A549 (cell line): ENCODE results near the gene CHRNA4. TPM values are rescaled to one million over a fixed set of nuclear protein-coding genes. Genes with fewer than 3 reads are reported as not detected.
A peak's percentile ranks its signal among the peaks of the same experiment; 100 is the strongest.

ENCODE experiments used
- ATAC-seq, 2 experiments: fragments of 200-7000 bp in 1 of 2; fragments of >200 bp in 1 of 2; cut with Nextera tagmentation in 1 of 2; cut with Tn5 transposase in 1 of 2; 3 replicates each; pipeline versions ENCODE4 v1.8.0 to v1.9.1; 2018 to 2020; ENCODE audit warnings: mild to moderate bottlenecking in 1 of 2, moderate library complexity in 1 of 2
- CTCF ChIA-PET: fragments of 300-600 bp; sonication (Branson Sonifier 250); formaldehyde crosslinking; extraction: SDS; loops from one replicate; lab custom pipeline; 2021; ENCODE audit warnings: antibody characterized with exemption, inconsistent platforms; lab: Yijun Ruan, JAX
- POLR2A ChIA-PET: fragments of 350-600 bp; formaldehyde crosslinking; extraction: SDS; loops from one replicate; lab custom pipeline; 2021; ENCODE audit warnings: antibody characterized with exemption, inconsistent platforms; lab: Yijun Ruan, JAX
- DNase-seq, 2 experiments: peaks; one replicate each; pipeline versions ENCODE4 v3.0.0 to v3.0.0-alpha.2; 2011 to 2016; ENCODE audit warnings: low read depth in 1 of 2, low spot score in 1 of 2
- FAIRE-seq: peaks from 2 replicates; lab custom pipeline; 2011; peaks lifted over from hg19 to GRCh38; lab: Jason Lieb, UNC
- H3K27ac ChIP-seq, 2 experiments: fragments of >200 bp; sonication (Bioruptor Twin); formaldehyde crosslinking; 3 replicates each; pipeline ENCODE4 v1.5.1; 2016 to 2017
- H3K4me1 ChIP-seq: fragments of >200 bp; sonication (Bioruptor Twin); formaldehyde crosslinking; 3 replicates; pipeline ENCODE4 v1.6.1; 2016
- H3K4me2 ChIP-seq: fragments of >200 bp; sonication (Bioruptor Twin); formaldehyde crosslinking; 3 replicates; pipeline ENCODE4 v1.6.1; 2016
- H3K4me3 ChIP-seq: fragments of >200 bp; sonication (Bioruptor Twin); formaldehyde crosslinking; 3 replicates; pipeline ENCODE4 v1.5.1; 2016
- H3K9me3 ChIP-seq: fragments of >200 bp; sonication (Bioruptor Twin); formaldehyde crosslinking; 3 replicates; pipeline ENCODE4 v1.6.1; 2016
- BHLHE40 ChIP-seq: IDR thresholded peaks from 2 replicates; pipeline ENCODE4 v1.6.1; 2012; ENCODE audit warnings: low read depth, low read length, inconsistent platforms
- CBX2 ChIP-seq: fragments of 200-600 bp; sonication (generic); IDR thresholded peaks from 2 replicates; pipeline ENCODE4 v1.6.1; 2016; ENCODE audit warnings: low read depth, mild to moderate bottlenecking, borderline replicate concordance
- CHD2 ChIP-seq: fragments of 150-350 bp; IDR thresholded peaks from 2 replicates; pipeline ENCODE4 v1.6.1; 2014; ENCODE audit warnings: low read length; ENCODE audit not compliant: partially characterized antibody
- CHD4 ChIP-seq: fragments of 200-600 bp; sonication (generic); IDR thresholded peaks from 2 replicates; pipeline ENCODE4 v1.6.1; 2016; ENCODE audit warnings: antibody characterized with exemption, mild to moderate bottlenecking, borderline replicate concordance
- EHF ChIP-seq: fragments of 250-450 bp; sonication (Bioruptor Pico); IDR thresholded peaks from 2 replicates; pipeline ENCODE4 v1.5.0; 2020; ENCODE audit warnings: mild to moderate bottlenecking
- FOSB ChIP-seq: fragments of 250-450 bp; sonication (Bioruptor Pico); IDR thresholded peaks from 2 replicates; pipeline ENCODE4 v1.5.0; 2020; ENCODE audit warnings: mild to moderate bottlenecking, moderate library complexity
- FOSL2 ChIP-seq, 2 experiments: fragments of 450-650 bp in 1 of 2; fragments of >200 bp in 1 of 2; sonication (Bioruptor Twin) in 1 of 2; formaldehyde crosslinking; IDR thresholded peaks; 2 replicates each; pipeline versions ENCODE4 v1.5.0 to v1.6.1; 2016 to 2020; ENCODE audit warnings: mild to moderate bottlenecking in 1 of 2, moderate library complexity in 1 of 2
- HEYL ChIP-seq: fragments of 250-450 bp; sonication (Bioruptor Pico); IDR thresholded peaks from 2 replicates; pipeline ENCODE4 v1.8.0; 2021; ENCODE audit warnings: mild to moderate bottlenecking, moderate library complexity
- HOXA7 ChIP-seq: fragments of 250-450 bp; sonication (Bioruptor Pico); IDR thresholded peaks from 2 replicates; pipeline ENCODE4 v1.5.0; 2020; ENCODE audit warnings: mild to moderate bottlenecking, moderate library complexity
- HOXB13 ChIP-seq: fragments of 250-450 bp; sonication (Bioruptor Pico); IDR thresholded peaks from 2 replicates; pipeline ENCODE4 v1.5.0; 2020; ENCODE audit warnings: low read depth, mild to moderate bottlenecking, moderate library complexity
- HOXB5 ChIP-seq: fragments of 250-450 bp; sonication (Bioruptor Pico); IDR thresholded peaks from 2 replicates; pipeline ENCODE4 v1.5.0; 2020; ENCODE audit warnings: mild to moderate bottlenecking, moderate library complexity
- KDM1A ChIP-seq: fragments of 200-600 bp; sonication (generic); IDR thresholded peaks from 2 replicates; pipeline ENCODE4 v1.6.1; 2016; ENCODE audit warnings: low read depth, mild to moderate bottlenecking
- MAZ ChIP-seq: fragments of 150-350 bp; IDR thresholded peaks from 2 replicates; pipeline ENCODE4 v1.6.1; 2014; ENCODE audit warnings: antibody characterized with exemption, low read depth, low read length, borderline replicate concordance
- NPAS2 ChIP-seq: fragments of 250-450 bp; sonication (Bioruptor Pico); IDR thresholded peaks from 2 replicates; pipeline ENCODE4 v1.8.0; 2022; ENCODE audit warnings: mild to moderate bottlenecking, moderate library complexity, borderline replicate concordance
- NR3C1 ChIP-seq: fragments of >200 bp; sonication (Bioruptor Twin); formaldehyde crosslinking; IDR thresholded peaks from 3 replicates; pipeline ENCODE4 v1.6.1; 2017
- RAD21 ChIP-seq, 2 experiments: fragments of >200 bp in 1 of 2; sonication (Bioruptor Twin) in 1 of 2; formaldehyde crosslinking in 1 of 2; IDR thresholded peaks in 1 of 2; conservative IDR thresholded peaks in 1 of 2; 2 replicates in 1 of 2; 3 replicates in 1 of 2; pipeline ENCODE4 v1.6.1; 2012 to 2018; ENCODE audit warnings: inconsistent platforms in 1 of 2
- ZC3H11A ChIP-seq: fragments of 450-650 bp; IDR thresholded peaks from 2 replicates; pipeline ENCODE4 v1.6.1; 2014; ENCODE audit warnings: antibody characterized with exemption, mild to moderate bottlenecking
- ZNF302 ChIP-seq: fragments of 250-450 bp; sonication (Bioruptor Pico); IDR thresholded peaks from 2 replicates; pipeline ENCODE4 v1.9.0; 2021; ENCODE audit warnings: inconsistent platforms, mild to moderate bottlenecking, moderate library complexity
- WGBS: methylation state at CpG from one replicate; pipeline ENCODE4 v1.1.6; 2017; ENCODE audit errors: missing lambda C conversion rate; 5-methylcytosine and 5-hydroxymethylcytosine counted together
- polyA plus RNA-seq, 4 experiments: library from polyadenylated mRNA; depleted of rRNA in 3 of 4; stranded (reverse); fragments of >200 nt; fragmentation: RNase III in 1 of 4; extraction: RNeasy Plus Mini Kit Qiagen cat#74134 plus additional on column Dnase treatment in 1 of 4; gene quantifications; 2 replicates in 3 of 4; 3 replicates in 1 of 4; pipeline ENCODE4 v1.2.3, GENCODE V29; 2011 to 2017
- small RNA-seq, 6 experiments: library from RNA; depleted of rRNA; stranded (forward); fragments of <200 nt; gene quantifications; one replicate each; pipeline ENCODE3, GENCODE V24; 2012

CHRNA4 gene
- polyA plus RNA-seq, 2 of the 4 experiments (the other 2 are of a cell fraction), result 0.03 to 0.23 TPM

GRCh38 chr20:63293871-63294535 lies 67.1 kb downstream of the CHRNA4 start:
- Histone ChIP-seq H3K27ac (peak overlapping the region in 1 of 2 experiments; percentile 77; a peak in 2 of 6 replicates), H3K4me3 (no peak overlapping the region), H3K4me1 (peaks cover 23% of the 10 kb centered on the region; the same call in 2 of the 3 replicates), H3K9me3 (no peaks in the 10 kb centered on the region), H3K4me2 (no peak overlapping the region)
- no peak for DNase-seq
- ChIA-PET CTCF (interaction anchor here (0.8 to 30.4 kb wide), 7 partner anchors 13 to 238 kb away, joined by 3 to 401 read pairs (median 6); no protein-coding TSS in a partner anchor), POLR2A (no interaction called here)
- 88% methylated on average over 7 of the region's 22 CpGs for WGBS
- FAIRE-seq, result no peak
- no peak for TF ChIP-seq KDM1A
- TF ChIP-seq MAZ, result no peak
- no peak for TF ChIP-seq CBX2
- TF ChIP-seq HOXA7 (CRISPR knock-in tag), result no peak
- TF ChIP-seq ZC3H11A, result no peak
- TF ChIP-seq ZNF302 (CRISPR knock-in tag), result no peak
- no peak for TF ChIP-seq FOSL2 (IDR thresholded peaks at IDR 0.05)
- TF ChIP-seq FOSL2 (CRISPR knock-in tag; IDR thresholded peaks at IDR 0.05), result no peak
- no peak for TF ChIP-seq CHD4
- TF ChIP-seq NR3C1, result no peak
- no peak for TF ChIP-seq NPAS2 (CRISPR knock-in tag)
- no peak for TF ChIP-seq RAD21 (conservative IDR thresholded peaks at IDR 0.05 in 1 of 2, IDR thresholded peaks at IDR 0.05 in 1 of 2)
- no peak for TF ChIP-seq HOXB13 (CRISPR knock-in tag)
- TF ChIP-seq FOSB (CRISPR knock-in tag), result no peak
- TF ChIP-seq CHD2, result no peak
- TF ChIP-seq HOXB5, result no peak
- ATAC-seq, result no peak

GRCh38 chr20:63293456-63293855 lies 67.7 kb downstream of the CHRNA4 start:
- Histone ChIP-seq H3K9me3 (no peaks in the 10 kb centered on the region), H3K27ac (peak overlapping the region in 1 of 2 experiments; percentile 77; a peak in 2 of 6 replicates), H3K4me3 (no peak overlapping the region), H3K4me1 (peaks cover 23% of the 10 kb centered on the region; the same call in 2 of the 3 replicates), H3K4me2 (no peak overlapping the region)
- CTCF ChIA-PET, result interaction anchor here (2.1 to 30.4 kb wide), 3 partner anchors 13 to 68 kb away, joined by 7 to 401 read pairs (median 31); no protein-coding TSS in a partner anchor
- no peak for TF ChIP-seq HEYL (CRISPR knock-in tag)
- TF ChIP-seq EHF (CRISPR knock-in tag), result no peak
- TF ChIP-seq NPAS2 (CRISPR knock-in tag), result no peak
- TF ChIP-seq BHLHE40, result no peak
- DNase-seq (no peak), ATAC-seq (no peak), FAIRE-seq (no peak)
- 74% methylated on average over 7 of the region's 11 CpGs for WGBS
- POLR2A ChIA-PET, result no interaction called here

Small RNA genes lying within 50 kb of the gene (small RNA-seq; reads per million reads assigned to genes)
- gene RNU6-994P, result 0.16 to 7.6 (median 1.6) reads per million in 6 experiments

Other genes starting within 250 kb of the CHRNA4 start
- 31.4 and 31.8 TPM in 2 replicates for gene YTHDF1, start 145.2 kb downstream of the CHRNA4 start, polyA plus RNA-seq (2011; rRNA removed)
- 33.4 to 37.9 TPM (median 37.8 TPM) in 3 replicates for gene YTHDF1, start 145.2 kb downstream of the CHRNA4 start, polyA plus RNA-seq (2017; fragmentation: RNase III; extraction: RNeasy Plus Mini Kit Qiagen cat#74134 plus additional on column Dnase treatment)
- 0.63 and 0.81 TPM in 2 replicates for gene BIRC7, start 125.4 kb downstream of the CHRNA4 start, polyA plus RNA-seq (2011; rRNA removed)
- gene BIRC7, start 125.4 kb downstream of the CHRNA4 start, polyA plus RNA-seq (2017; fragmentation: RNase III; extraction: RNeasy Plus Mini Kit Qiagen cat#74134 plus additional on column Dnase treatment), result 3.2 to 4.9 TPM (median 4.9 TPM) in 3 replicates
- gene NKAIN4, start 106.9 kb downstream of the CHRNA4 start, polyA plus RNA-seq (2011; rRNA removed), result 5.8 and 6.4 TPM in 2 replicates
- 6.3 to 9.7 TPM (median 8.4 TPM) in 3 replicates for gene NKAIN4, start 106.9 kb downstream of the CHRNA4 start, polyA plus RNA-seq (2017; fragmentation: RNase III; extraction: RNeasy Plus Mini Kit Qiagen cat#74134 plus additional on column Dnase treatment)
- 41.0 and 43.5 TPM in 2 replicates for gene ARFGAP1, start 88.5 kb downstream of the CHRNA4 start, polyA plus RNA-seq (2011; rRNA removed)
- 89.4 to 106 TPM (median 102 TPM) in 3 replicates for gene ARFGAP1, start 88.5 kb downstream of the CHRNA4 start, polyA plus RNA-seq (2017; fragmentation: RNase III; extraction: RNeasy Plus Mini Kit Qiagen cat#74134 plus additional on column Dnase treatment)
- gene COL20A1, start 68.2 kb downstream of the CHRNA4 start, polyA plus RNA-seq (2011; rRNA removed), result 0.21 and 0.29 TPM in 2 replicates
- 0.91 to 0.93 TPM (median 0.92 TPM) in 3 replicates for gene COL20A1, start 68.2 kb downstream of the CHRNA4 start, polyA plus RNA-seq (2017; fragmentation: RNase III; extraction: RNeasy Plus Mini Kit Qiagen cat#74134 plus additional on column Dnase treatment)
- 0.14 and 0.32 TPM in 2 replicates for gene KCNQ2, start 111.3 kb upstream of the CHRNA4 start, polyA plus RNA-seq (2011; rRNA removed)
- gene KCNQ2, start 111.3 kb upstream of the CHRNA4 start, polyA plus RNA-seq (2017; fragmentation: RNase III; extraction: RNeasy Plus Mini Kit Qiagen cat#74134 plus additional on column Dnase treatment), result 0.15 to 0.38 TPM (median 0.36 TPM) in 3 replicates
- 16.3 and 17.4 TPM in 2 replicates for gene EEF1A2, start 137.7 kb upstream of the CHRNA4 start, polyA plus RNA-seq (2011; rRNA removed)
- gene EEF1A2, start 137.7 kb upstream of the CHRNA4 start, polyA plus RNA-seq (2017; fragmentation: RNase III; extraction: RNeasy Plus Mini Kit Qiagen cat#74134 plus additional on column Dnase treatment), result 128 to 141 TPM (median 129 TPM) in 3 replicates
- 4.6 and 7.7 TPM in 2 replicates for gene PPDPF, start 159.4 kb upstream of the CHRNA4 start, polyA plus RNA-seq (2011; rRNA removed)
- gene PPDPF, start 159.4 kb upstream of the CHRNA4 start, polyA plus RNA-seq (2017; fragmentation: RNase III; extraction: RNeasy Plus Mini Kit Qiagen cat#74134 plus additional on column Dnase treatment), result 217 to 227 TPM (median 224 TPM) in 3 replicates
- 1.1 and 1.2 TPM in 2 replicates for gene PTK6, start 176.0 kb upstream of the CHRNA4 start, polyA plus RNA-seq (2011; rRNA removed)
- 1.6 to 2.2 TPM (median 2.0 TPM) in 3 replicates for gene PTK6, start 176.0 kb upstream of the CHRNA4 start, polyA plus RNA-seq (2017; fragmentation: RNase III; extraction: RNeasy Plus Mini Kit Qiagen cat#74134 plus additional on column Dnase treatment)
- gene SRMS, start 186.4 kb upstream of the CHRNA4 start, polyA plus RNA-seq (2011; rRNA removed), result not detected in 2 replicates
- not detected in 3 replicates for gene SRMS, start 186.4 kb upstream of the CHRNA4 start, polyA plus RNA-seq (2017; fragmentation: RNase III; extraction: RNeasy Plus Mini Kit Qiagen cat#74134 plus additional on column Dnase treatment)
- 0.09 and 0.18 TPM in 2 replicates for gene FNDC11, start 192.8 kb upstream of the CHRNA4 start, polyA plus RNA-seq (2011; rRNA removed)
- gene FNDC11, start 192.8 kb upstream of the CHRNA4 start, polyA plus RNA-seq (2017; fragmentation: RNase III; extraction: RNeasy Plus Mini Kit Qiagen cat#74134 plus additional on column Dnase treatment), result 0.10 to 0.16 TPM (median 0.14 TPM) in 3 replicates
- gene HELZ2, start 212.9 kb upstream of the CHRNA4 start, polyA plus RNA-seq (2011; rRNA removed), result 3.2 and 4.9 TPM in 2 replicates
- 4.5 to 5.0 TPM (median 4.8 TPM) in 3 replicates for gene HELZ2, start 212.9 kb upstream of the CHRNA4 start, polyA plus RNA-seq (2017; fragmentation: RNase III; extraction: RNeasy Plus Mini Kit Qiagen cat#74134 plus additional on column Dnase treatment)